ENCODE results near the gene SUCNR1. TPM values are rescaled to one million over a fixed set of nuclear protein-coding genes. Genes with fewer than 3 reads are reported as not detected.

The SUCNR1 gene
- total RNA-seq, 1 experiment from 2014 or later, result 0.41 TPM

DNA sequence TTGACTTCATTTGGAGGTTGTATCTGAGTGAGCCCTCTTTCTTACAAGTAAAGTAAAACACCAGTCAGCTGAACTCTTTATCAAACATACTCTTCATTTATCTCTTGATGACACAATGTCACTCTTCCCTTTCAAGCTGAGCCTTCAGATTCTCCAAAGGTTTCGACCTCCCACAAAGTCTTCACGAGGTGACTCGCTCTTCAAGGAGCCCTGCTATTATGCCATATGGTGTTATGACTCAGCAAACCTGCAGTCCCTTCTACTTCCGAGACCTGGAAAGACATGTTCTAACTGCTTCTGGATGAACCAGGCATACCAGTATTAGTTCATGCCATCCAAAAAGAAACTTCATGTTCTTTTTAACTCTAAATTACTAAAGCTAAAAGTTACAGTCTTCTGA is 36.4 kb upstream of the SUCNR1 start:
- DNase-seq (ENCODE audit: low spot score), result peak; percentile 82
- Histone ChIP-seq H3K4me3 (ENCODE audit: low read depth, low read length, poor library complexity, severe bottlenecking) (no peak overlapping the region), H3K27ac (ENCODE audit: low read depth, low read length, poor library complexity, severe bottlenecking) (peak overlapping the region; percentile 70), H3K4me1 (ENCODE audit: insufficient read depth, low read length, poor library complexity, severe bottlenecking) (peaks cover 36% of the 10 kb centered on the region), H3K9me3 (ENCODE audit: low read depth, low read length, poor library complexity, severe bottlenecking) (no peaks in the 10 kb centered on the region), H3K36me3 (ENCODE audit: insufficient read depth, low read length, poor library complexity, severe bottlenecking) (no peaks in the 10 kb centered on the region), H3K27me3 (replicated peaks; ENCODE audit: insufficient read depth, low read depth, low read length, poor library complexity) (no peaks in the 10 kb centered on the region)
- TF ChIP-seq, protein P1, sequence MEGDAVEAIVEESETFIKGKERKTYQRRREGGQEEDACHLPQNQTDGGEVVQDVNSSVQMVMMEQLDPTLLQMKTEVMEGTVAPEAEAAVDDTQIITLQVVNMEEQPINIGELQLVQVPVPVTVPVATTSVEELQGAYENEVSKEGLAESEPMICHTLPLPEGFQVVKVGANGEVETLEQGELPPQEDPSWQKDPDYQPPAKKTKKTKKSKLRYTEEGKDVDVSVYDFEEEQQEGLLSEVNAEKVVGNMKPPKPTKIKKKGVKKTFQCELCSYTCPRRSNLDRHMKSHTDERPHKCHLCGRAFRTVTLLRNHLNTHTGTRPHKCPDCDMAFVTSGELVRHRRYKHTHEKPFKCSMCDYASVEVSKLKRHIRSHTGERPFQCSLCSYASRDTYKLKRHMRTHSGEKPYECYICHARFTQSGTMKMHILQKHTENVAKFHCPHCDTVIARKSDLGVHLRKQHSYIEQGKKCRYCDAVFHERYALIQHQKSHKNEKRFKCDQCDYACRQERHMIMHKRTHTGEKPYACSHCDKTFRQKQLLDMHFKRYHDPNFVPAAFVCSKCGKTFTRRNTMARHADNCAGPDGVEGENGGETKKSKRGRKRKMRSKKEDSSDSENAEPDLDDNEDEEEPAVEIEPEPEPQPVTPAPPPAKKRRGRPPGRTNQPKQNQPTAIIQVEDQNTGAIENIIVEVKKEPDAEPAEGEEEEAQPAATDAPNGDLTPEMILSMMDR (conservative IDR thresholded peaks at IDR 0.05; ENCODE audit: low read depth, low read length), result no peak
- no peak for TF ChIP-seq EZH2 (IDR thresholded peaks at IDR 0.05; ENCODE audit: borderline replicate concordance, low read depth, low read length, poor library complexity, severe bottlenecking)
- BruUV-seq (replicated peaks), result no TSS peak
- POLR2A ChIA-PET (ENCODE audit: low non-redundant PET), result no interaction called here
- intact Hi-C loops (cut with micrococcal nuclease; ENCODE audit: unreplicated experiment), result loop anchor here (5.0 kb wide), 3 partner anchors 70 to 670 kb away; no protein-coding TSS in a partner anchor
- CTCF ChIA-PET, result interaction anchor here (0.6 to 1.3 kb wide), 2 partner anchors 258 to 397 kb away, joined by 3 read pairs; no protein-coding TSS in a partner anchor

DNA sequence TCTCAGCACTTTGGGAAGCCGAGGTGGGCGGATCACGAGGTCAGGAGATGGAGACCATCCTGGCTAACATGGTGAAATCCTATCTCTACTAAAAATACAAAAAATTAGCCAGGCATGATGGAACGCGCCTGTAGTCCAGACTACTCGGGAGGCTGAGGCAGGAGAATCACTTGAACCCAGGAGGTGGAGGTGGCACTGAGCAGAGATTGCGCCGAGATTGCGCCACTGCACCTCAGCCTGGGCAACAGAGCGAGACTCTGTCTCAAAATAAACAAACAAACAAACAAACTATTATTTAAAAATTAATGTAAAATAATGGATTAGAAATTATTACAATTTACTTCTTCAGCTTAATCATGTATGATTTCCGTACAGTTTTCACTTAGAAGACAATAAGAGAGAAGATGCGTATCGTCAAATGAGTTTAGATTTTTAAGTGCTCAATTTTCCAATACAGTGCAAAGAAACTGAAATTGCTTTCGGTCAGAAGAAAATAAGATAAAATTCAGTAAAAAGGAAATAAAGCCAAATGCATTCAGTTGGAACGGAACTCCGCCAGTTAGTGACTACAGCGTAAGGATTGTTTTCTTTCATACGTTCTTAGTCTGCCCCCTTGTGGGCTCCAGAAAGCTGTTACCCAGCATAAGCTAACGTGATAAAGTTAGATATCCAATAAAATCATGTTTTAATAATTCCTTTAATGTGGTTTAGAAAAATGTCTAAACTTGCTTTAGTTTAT is 34.7 kb upstream of the SUCNR1 start:
- intact Hi-C loops (cut with micrococcal nuclease; ENCODE audit: unreplicated experiment), result loop anchor here (1.0 to 5.0 kb wide), 10 partner anchors 71 to 671 kb away; no protein-coding TSS in a partner anchor
- POLR2A ChIA-PET (ENCODE audit: low non-redundant PET), result no interaction called here
- Histone ChIP-seq H3K9me3 (ENCODE audit: low read depth, low read length, poor library complexity, severe bottlenecking) (no peaks in the 10 kb centered on the region), H3K27ac (ENCODE audit: low read depth, low read length, poor library complexity, severe bottlenecking) (peak overlapping the region; percentile 47), H3K4me1 (ENCODE audit: insufficient read depth, low read length, poor library complexity, severe bottlenecking) (peaks cover 36% of the 10 kb centered on the region), H3K4me3 (ENCODE audit: low read depth, low read length, poor library complexity, severe bottlenecking) (peak overlapping the region; percentile 36), H3K27me3 (replicated peaks; ENCODE audit: insufficient read depth, low read depth, low read length, poor library complexity) (no peaks in the 10 kb centered on the region), H3K36me3 (ENCODE audit: insufficient read depth, low read length, poor library complexity, severe bottlenecking) (no peaks in the 10 kb centered on the region)
- TF ChIP-seq, protein P1 (conservative IDR thresholded peaks at IDR 0.05; ENCODE audit: low read depth, low read length), result peak; percentile 92
- no peak for TF ChIP-seq EZH2 (IDR thresholded peaks at IDR 0.05; ENCODE audit: borderline replicate concordance, low read depth, low read length, poor library complexity, severe bottlenecking)
- peak; percentile 93 for DNase-seq (ENCODE audit: low spot score)
- CTCF ChIA-PET, result interaction anchor here (1.0 to 2.5 kb wide), 4 partner anchors 258 to 460 kb away, joined by 3 to 19 read pairs (median 6); no protein-coding TSS in a partner anchor
- BruUV-seq (replicated peaks), result TSS peak; percentile 73

DNA sequence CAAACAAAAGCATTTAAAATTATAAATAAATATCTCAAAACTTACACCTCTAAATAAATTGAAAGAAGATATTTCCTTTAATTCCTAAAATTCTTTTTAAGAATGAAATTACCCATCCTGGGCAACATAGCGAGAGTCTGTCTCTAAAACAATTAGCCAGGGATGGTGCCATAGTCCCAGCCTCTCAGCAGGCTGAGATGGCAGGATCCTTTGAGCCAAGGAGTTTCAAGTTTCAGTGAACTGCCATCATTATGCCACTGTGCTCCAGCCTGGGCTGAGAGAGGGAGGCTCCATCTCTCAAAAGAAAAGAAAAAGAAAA is 34.2 kb upstream of the SUCNR1 start:
- POLR2A ChIA-PET (ENCODE audit: low non-redundant PET), result no interaction called here
- H3K27ac ChIP-seq (ENCODE audit: low read depth, low read length, poor library complexity, severe bottlenecking), result peak overlapping the region; percentile 13
- H3K4me3 ChIP-seq (ENCODE audit: low read depth, low read length, poor library complexity, severe bottlenecking), result no peak overlapping the region
- H3K36me3 ChIP-seq (ENCODE audit: insufficient read depth, low read length, poor library complexity, severe bottlenecking), result no peaks in the 10 kb centered on the region
- no peaks in the 10 kb centered on the region for H3K9me3 ChIP-seq (ENCODE audit: low read depth, low read length, poor library complexity, severe bottlenecking)
- peak; percentile 67 for DNase-seq (ENCODE audit: low spot score)
- CTCF ChIA-PET, result interaction anchor here (1.0 to 2.5 kb wide), 3 partner anchors 259 to 460 kb away, joined by 3 to 19 read pairs (median 9); no protein-coding TSS in a partner anchor
- TF ChIP-seq EZH2 (IDR thresholded peaks at IDR 0.05; ENCODE audit: borderline replicate concordance, low read depth, low read length, poor library complexity, severe bottlenecking), result no peak
- TF ChIP-seq, protein P1 (conservative IDR thresholded peaks at IDR 0.05; ENCODE audit: low read depth, low read length), result no peak
- H3K27me3 ChIP-seq (replicated peaks; ENCODE audit: insufficient read depth, low read depth, low read length, poor library complexity), result no peaks in the 10 kb centered on the region
- intact Hi-C loops (cut with micrococcal nuclease; ENCODE audit: unreplicated experiment), result loop anchor here (1.0 to 5.0 kb wide), 10 partner anchors 72 to 672 kb away; no protein-coding TSS in a partner anchor
- BruUV-seq (replicated peaks), result no TSS peak
- H3K4me1 ChIP-seq (ENCODE audit: insufficient read depth, low read length, poor library complexity, severe bottlenecking), result peaks cover 36% of the 10 kb centered on the region
